Loucy (cell line): ENCODE data around the gene FANCI.

Source experiments
- EZH2phosphoT487 ChIP-seq: fragments of 200-600 bp; IDR thresholded peaks from 2 replicates; pipeline ENCODE4 v1.6.1; 2018; ENCODE audit warnings: antibody characterized with exemption, mild to moderate bottlenecking, moderate library complexity, borderline replicate concordance
- TF ChIP-seq, protein P1 (sequence below): fragments of 200-600 bp; sonication (generic); conservative IDR thresholded peaks from 2 replicates; pipeline ENCODE4 v1.5.1; 2014; ENCODE audit warnings: mild to moderate bottlenecking, antibody characterized with exemption, low read length

DNA sequence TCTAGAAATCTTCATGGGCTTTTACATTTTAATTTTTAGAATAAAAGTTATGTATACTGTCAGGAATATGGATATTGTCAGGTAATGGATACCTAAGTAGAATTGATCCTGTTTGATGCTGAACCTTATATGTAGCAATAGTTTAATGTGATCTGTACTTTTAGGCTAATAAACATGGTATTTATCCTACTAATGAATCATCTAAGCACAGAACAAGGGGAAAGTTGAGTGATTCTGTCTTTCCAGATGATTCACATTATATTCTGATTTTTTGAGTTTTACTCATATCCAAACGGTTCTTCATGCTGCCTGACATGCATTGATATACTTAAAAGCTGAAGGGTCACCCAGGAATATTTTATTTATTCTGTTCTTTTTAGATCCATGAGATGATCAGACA is 34.5 kb downstream of the FANCI start:
- TF ChIP-seq, protein P1, sequence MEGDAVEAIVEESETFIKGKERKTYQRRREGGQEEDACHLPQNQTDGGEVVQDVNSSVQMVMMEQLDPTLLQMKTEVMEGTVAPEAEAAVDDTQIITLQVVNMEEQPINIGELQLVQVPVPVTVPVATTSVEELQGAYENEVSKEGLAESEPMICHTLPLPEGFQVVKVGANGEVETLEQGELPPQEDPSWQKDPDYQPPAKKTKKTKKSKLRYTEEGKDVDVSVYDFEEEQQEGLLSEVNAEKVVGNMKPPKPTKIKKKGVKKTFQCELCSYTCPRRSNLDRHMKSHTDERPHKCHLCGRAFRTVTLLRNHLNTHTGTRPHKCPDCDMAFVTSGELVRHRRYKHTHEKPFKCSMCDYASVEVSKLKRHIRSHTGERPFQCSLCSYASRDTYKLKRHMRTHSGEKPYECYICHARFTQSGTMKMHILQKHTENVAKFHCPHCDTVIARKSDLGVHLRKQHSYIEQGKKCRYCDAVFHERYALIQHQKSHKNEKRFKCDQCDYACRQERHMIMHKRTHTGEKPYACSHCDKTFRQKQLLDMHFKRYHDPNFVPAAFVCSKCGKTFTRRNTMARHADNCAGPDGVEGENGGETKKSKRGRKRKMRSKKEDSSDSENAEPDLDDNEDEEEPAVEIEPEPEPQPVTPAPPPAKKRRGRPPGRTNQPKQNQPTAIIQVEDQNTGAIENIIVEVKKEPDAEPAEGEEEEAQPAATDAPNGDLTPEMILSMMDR: no peak
- TF ChIP-seq EZH2phosphoT487: no peak
